HG03108 (cell line): ENCODE measurements around the gene PIP5K1C.
"Not testable (repeated sequence)": the region's sequence is repeated elsewhere in the genome, so short reads cannot be mapped to it uniquely, and the experiment has no call there.

Source experiments
- ATAC-seq: cut with Tn5 transposase; IDR thresholded peaks from one replicate; pipeline ENCODE4 v1.9.1; 2021; ENCODE audit warnings: moderate library complexity; ENCODE audit not compliant: unreplicated experiment

Gene PIP5K1C

DNA sequence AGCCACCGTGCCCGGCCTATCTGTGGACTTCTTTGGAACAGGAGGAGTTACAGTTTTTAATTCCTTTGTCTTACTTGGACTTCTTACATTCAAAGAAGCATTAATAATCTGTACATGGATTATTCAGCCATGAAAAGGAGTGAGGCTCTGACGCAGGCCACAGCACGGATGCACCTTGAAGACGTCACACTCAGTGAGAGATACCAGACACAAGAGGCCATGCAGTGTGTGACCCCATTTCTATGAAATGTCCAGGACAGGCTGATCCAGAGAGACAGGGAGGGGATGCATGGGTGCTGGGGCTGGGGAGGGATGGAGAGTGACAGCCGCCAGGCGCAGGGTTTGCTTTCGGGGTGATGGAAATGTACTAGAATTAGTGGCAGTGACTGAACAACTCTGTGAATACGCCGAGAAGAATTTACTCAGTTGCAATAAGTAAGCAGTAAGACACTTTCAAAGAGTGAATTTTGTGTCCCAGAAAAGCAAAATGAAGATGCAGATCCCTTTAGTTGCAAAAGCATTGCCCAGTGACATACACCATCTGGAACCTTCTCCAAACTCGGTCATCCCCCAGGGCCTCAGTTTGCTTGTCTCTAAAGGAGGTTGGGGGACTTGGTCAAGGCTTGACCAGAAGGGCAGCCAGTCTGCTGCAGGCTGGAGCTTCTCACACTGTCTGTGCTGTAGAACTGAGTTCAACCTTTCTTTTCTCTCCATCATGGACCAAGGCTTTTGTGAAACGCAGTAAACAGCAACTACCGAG lies 25.3 kb downstream of the PIP5K1C start:
- no peak for ATAC-seq

- ATAC-seq, result no peak
These were observed 26.5 kb downstream of the PIP5K1C start for GRCh38 chr19:3673506-3674439.

- no peak for ATAC-seq
These were observed 27.3 kb downstream of the PIP5K1C start for GRCh38 chr19:3672993-3673392.

GRCh38 chr19:3672575-3672948 lies 27.7 kb downstream of the PIP5K1C start:
- no peak for ATAC-seq

DNA sequence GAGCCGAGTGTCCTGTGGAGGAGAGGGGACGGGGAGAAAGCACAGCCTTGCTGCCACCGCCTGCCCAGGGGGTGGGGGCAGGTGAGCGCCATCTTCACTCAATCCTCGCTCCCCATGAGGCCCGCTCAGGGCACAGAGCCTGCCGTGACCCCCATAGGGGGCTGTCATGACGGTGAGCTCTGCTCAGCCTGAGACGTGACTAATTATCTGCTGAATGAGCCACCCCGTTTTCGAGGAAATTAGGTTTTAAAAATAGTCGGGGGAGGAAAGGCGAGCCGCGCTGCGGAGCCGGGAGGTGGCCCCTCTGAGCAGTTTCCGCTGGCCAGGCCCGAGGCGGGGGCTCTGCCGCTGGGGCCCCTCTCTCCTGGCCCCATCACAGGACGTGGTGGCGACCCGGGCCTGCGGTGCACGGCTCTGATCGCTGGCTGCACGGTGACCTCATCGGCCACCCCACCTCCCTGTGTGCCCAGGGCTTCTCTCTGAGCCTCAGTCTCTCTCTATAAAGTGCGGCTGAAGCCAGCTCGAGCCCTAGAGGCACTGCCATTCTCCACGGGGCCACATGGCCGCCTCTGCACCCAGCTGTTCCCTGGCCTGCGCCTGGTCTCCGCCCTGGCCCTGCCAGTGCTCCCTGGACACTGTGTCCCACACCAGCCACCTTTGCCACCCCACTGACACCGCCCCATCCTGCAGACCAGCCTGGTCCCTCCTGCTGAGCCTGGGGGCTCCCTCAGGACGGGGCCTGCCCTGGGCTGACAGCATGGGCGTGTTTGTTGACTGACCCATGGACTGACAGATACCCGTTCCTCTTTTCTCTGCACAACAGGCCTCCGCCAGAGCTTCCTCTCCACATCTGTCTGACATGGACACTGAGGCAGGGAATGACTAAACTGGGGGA lies 28.3 kb downstream of the PIP5K1C start:
- no peak for ATAC-seq

- ATAC-seq, result no peak
These were observed 29.2 kb downstream of the PIP5K1C start for GRCh38 chr19:3670796-3671679.

GRCh38 chr19:3669947-3670795 lies 30.1 kb downstream of the PIP5K1C start:
- ATAC-seq, result no peak

GRCh38 chr19:3669082-3669946 lies 31.0 kb downstream of the PIP5K1C start:
- ATAC-seq, result no peak

DNA sequence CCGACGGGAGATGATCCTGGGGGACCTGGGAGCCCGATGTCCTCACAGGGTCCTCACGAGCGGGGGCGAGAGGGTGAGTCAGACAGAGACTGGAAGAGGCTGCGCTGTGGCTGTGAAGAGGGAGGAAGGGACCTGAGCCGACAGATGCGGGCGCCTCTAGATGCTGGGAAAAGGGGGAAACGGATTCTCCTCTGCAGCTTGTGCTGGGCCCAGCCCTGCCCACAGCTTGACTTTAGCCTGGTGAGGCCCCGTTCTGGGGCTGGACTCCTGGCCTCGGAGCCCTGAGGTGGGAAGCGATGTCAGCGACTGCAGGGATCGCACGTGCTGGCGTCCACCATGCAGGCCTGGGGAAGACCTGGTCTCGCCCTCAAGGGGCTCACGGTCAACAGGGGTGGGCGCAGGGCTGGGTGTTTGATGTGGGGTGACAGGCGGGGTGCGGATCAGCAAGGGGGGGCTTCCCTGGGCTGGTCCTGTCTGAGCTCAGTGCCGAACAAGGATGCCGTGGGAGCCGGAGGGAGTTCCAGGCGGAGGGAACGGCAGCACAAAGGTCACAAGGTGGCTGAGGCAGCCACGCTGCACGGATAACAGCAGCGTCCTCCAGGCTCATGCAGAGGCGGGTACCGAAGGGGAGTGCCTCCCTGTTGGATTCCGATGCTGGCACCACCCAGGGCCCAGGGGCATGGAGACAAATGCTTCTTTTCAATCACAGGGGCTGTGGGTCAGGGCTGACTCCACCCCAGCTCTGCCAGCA lies 31.8 kb downstream of the PIP5K1C start:
- no peak for ATAC-seq

DNA sequence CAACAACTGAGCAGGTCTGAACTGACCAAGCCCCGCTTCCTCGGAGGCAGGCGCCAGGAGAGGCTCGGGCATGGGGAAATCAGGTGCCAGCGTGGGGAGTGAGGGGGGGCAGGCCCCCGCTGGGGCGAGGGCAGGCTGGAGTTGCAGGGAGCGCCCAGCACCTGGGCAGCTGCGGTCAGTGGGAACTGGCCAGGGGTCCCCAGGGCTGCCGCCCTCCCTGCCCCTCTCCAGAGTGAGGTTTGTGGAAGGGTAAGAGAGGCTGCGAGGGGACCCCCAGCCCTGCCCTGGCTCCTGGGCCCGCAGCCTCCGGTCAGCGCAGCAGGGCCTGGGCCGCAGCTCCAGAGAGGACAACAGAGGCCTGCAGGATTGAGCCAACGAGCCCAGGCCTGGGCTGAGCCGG lies 32.5 kb downstream of the PIP5K1C start:
- ATAC-seq, result no peak

DNA sequence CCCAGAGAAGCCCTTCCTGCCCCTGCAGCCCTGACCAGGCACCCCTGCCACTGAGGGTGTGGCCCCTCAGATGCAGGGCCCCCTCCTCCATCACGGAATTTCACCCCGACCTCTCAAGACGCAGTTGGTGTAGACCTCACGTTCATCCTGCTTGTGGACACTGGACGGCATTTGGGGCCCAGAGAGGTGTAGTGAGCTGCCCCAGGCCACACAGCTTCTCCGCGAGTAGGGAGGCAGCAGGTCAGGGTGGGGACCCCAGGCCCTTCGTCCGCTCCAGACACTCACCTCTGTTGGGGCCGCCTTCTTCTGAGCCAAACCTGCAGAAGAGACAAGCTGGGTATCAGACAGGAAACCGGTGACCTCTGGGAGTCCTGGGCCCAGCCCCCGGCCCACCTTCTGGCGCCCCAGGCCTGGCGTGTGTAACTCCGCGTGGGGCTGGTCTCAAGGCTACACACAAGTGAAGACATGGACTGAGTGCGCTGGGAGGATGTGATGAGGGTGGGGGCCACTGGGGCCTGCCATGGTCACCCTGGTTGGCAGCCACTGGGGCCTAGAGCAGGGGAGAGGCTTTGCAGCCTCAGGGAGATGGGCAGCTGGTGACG lies 33.1 kb downstream of the PIP5K1C start:
- no peak for ATAC-seq

- ATAC-seq, result not testable (repeated sequence)
These were observed 33.8 kb downstream of the PIP5K1C start for GRCh38 chr19:3666545-3666856.

DNA sequence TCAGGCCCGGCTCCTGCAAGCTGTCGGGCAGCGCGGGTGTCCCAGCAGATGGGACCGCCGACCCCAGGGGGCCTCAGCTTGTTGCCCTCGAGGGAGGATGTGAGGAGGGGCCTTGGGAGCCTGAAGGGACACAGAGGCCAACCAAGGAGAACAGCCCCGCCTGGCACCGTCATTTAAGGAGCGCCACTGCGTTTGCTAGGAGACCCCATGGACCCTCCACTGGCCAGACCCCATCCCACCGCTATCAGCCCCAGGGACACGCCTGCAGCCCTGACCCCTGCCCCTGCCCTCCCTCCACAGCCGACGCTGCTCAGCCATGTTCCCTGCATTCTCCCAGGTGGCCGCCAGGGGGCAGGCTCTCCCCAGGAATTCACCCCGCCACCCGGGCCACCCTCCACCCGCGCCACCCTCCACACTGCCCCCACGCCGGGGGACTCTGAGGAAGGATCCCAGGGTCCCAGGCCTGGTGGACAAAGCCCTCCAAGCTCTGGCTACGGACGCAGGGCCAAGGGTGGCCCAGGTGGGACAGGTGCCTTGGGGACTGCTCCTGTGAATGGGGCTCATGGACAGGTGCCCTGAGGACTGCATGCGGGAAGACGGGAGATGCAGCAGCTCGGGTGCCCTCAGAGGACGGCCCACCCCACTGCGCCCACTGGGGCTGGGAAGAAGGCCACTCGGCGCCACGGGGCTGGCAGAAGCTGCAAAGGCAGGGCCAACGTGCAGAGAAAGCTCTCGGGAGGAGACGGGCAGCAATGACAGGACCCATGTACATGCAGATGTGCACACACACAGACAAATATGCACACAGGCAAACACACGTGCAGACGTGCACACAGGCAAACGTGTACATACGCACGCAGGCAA lies 34.4 kb downstream of the PIP5K1C start:
- ATAC-seq, result no peak

- ATAC-seq, result no peak
These were observed 35.2 kb downstream of the PIP5K1C start for GRCh38 chr19:3664879-3665642.

DNA sequence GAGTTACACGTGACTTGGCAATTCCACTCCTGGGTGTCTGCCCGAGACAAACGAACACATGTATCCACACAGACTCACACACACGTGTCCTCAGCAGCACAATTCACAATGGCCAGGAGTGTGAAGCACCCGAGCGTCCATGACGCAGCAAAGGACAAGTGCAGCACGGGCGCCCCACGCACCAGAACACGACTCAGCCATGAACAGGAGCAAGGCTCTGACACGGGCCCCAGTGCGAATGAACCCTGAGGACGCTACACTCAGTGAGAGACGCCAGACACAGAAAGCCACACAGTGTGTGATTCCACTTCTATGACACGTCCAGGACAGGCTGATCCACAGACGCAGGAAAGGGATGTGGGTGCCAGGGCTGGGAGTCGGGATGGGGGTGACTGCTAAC lies 36.4 kb downstream of the PIP5K1C start:
- no peak for ATAC-seq
